MV-4-11 (cell line): Measurements from ENCODE around the gene SPG21.
"Not testable (repeated sequence)": the region's sequence is repeated elsewhere in the genome, so short reads cannot be mapped to it uniquely, and the experiment has no call there.

Experiments used
- DNase-seq: peaks from one replicate; lab custom pipeline; 2025; lab: John Stamatoyannopoulos, UW

The SPG21 gene

GRCh38 chr15:64989416-64990167 lies at the start of gene SPG21:
TSS of gene SPG21 (minus strand) at chr15:64989914. CDS start at chr15:64983569, 6,345 bp downstream.
- peak; percentile 87 for DNase-seq

- no peak for DNase-seq
Measured at GRCh38 chr15:65038836-65039235, 49.1 kb upstream of the SPG21 start.

- no peak for DNase-seq
Measured at GRCh38 chr15:65038428-65038827, 48.7 kb upstream of the SPG21 start.

GRCh38 chr15:65037309-65037708 lies 47.6 kb upstream of the SPG21 start:
- no peak for DNase-seq

- DNase-seq, result no peak
Measured at GRCh38 chr15:65034719-65035118, 45.0 kb upstream of the SPG21 start.

GRCh38 chr15:65033659-65034269 lies 44.0 kb upstream of the SPG21 start:
- DNase-seq, result peak; percentile 38

- peak; percentile 34 for DNase-seq
Measured at GRCh38 chr15:65032801-65033537, 43.3 kb upstream of the SPG21 start.

- DNase-seq, result no peak
Measured at GRCh38 chr15:65029736-65030208, 40.1 kb upstream of the SPG21 start.

GRCh38 chr15:65028921-65029735 lies 39.4 kb upstream of the SPG21 start, which contains the start of gene MTFMT:
TSS of gene MTFMT (minus strand) at chr15:65029639. CDS start at chr15:65029613, 26 bp downstream.
- peak; percentile 59 for DNase-seq

GRCh38 chr15:65028338-65028737 lies 38.6 kb upstream of the SPG21 start:
- DNase-seq, result no peak

- peak; percentile 66 for DNase-seq
Measured at GRCh38 chr15:65027593-65027992, 37.9 kb upstream of the SPG21 start.

GRCh38 chr15:65026756-65027155 lies 37.0 kb upstream of the SPG21 start:
- no peak for DNase-seq

GRCh38 chr15:65021488-65021887 lies 31.8 kb upstream of the SPG21 start:
- no peak for DNase-seq

- no peak for DNase-seq
Measured at GRCh38 chr15:65020419-65020818, 30.7 kb upstream of the SPG21 start.

GRCh38 chr15:65011198-65011597 lies 21.5 kb upstream of the SPG21 start:
- DNase-seq, result not testable (repeated sequence)

- peak; percentile 34 for DNase-seq
Measured at GRCh38 chr15:65008983-65009382, 19.3 kb upstream of the SPG21 start.

GRCh38 chr15:65006876-65007275 lies 17.2 kb upstream of the SPG21 start:
- no peak for DNase-seq

GRCh38 chr15:65004993-65005392 lies 15.3 kb upstream of the SPG21 start:
- no peak for DNase-seq

- no peak for DNase-seq
Measured at GRCh38 chr15:64997745-64998375, 8.1 kb upstream of the SPG21 start.

- no peak for DNase-seq
Measured at GRCh38 chr15:64997066-64997465, 7.4 kb upstream of the SPG21 start.

GRCh38 chr15:64993290-64993689 lies 3.6 kb upstream of the SPG21 start:
- no peak for DNase-seq
